H1 (cell line): ENCODE data around the gene INPP5A. TPM values are rescaled to one million over a fixed set of nuclear protein-coding genes. Genes with fewer than 3 reads are reported as not detected.

Experiments
- BCL11A ChIP-seq, 2 experiments: IDR thresholded peaks; one replicate each; pipeline ENCODE4 v1.6.1; 2011; ENCODE audit warnings: low read depth in 2 of 2, low read length in 2 of 2, mild to moderate bottlenecking in 2 of 2
- KDM1A ChIP-seq: fragments of 200-600, 300-600 bp; sonication (generic); IDR thresholded peaks from 2 replicates; pipeline ENCODE4 v1.7.1; 2016; ENCODE audit warnings: mild to moderate bottlenecking, low read length, borderline replicate concordance
- KDM4A ChIP-seq: IDR thresholded peaks from one replicate; pipeline ENCODE4 v1.7.1; 2012; ENCODE audit warnings: low read depth, mild to moderate bottlenecking, moderate library complexity, low read length, inconsistent platforms; ENCODE audit not compliant: severe bottlenecking
- SIN3A ChIP-seq, 2 experiments: IDR thresholded peaks in 1 of 2; conservative IDR thresholded peaks in 1 of 2; 2 replicates each; pipeline ENCODE4 v1.6.1; 2011 to 2012; ENCODE audit warnings: low read length in 2 of 2, improper control_type of control experiment in 1 of 2, low read depth in 1 of 2, mild to moderate bottlenecking in 1 of 2
- TBP ChIP-seq: IDR thresholded peaks from 2 replicates; pipeline ENCODE4 v1.6.1; 2011; ENCODE audit warnings: low read depth, low read length, improper control_type of control experiment
- TEAD4 ChIP-seq: IDR thresholded peaks from 2 replicates; pipeline ENCODE4 v1.6.1; 2012; ENCODE audit warnings: low read depth, low read length, inconsistent platforms, mixed read lengths
- polyA plus RNA-seq, 7 experiments: library from polyadenylated mRNA; depleted of rRNA in 3 of 7; stranded (reverse) in 5 of 7; unstranded in 2 of 7; fragments of >200 nt in 5 of 7; fragments of 200-250 nt in 2 of 7; gene quantifications; 1 replicate in 5 of 7; 2 replicates in 1 of 7; 4 replicates in 1 of 7; pipeline versions ENCODE4 v1.2.1 to v1.2.3, GENCODE V29; 2011 to 2013; ENCODE audit warnings: missing spikeins in 2 of 7, mixed read lengths in 2 of 7
- total RNA-seq: library from RNA; stranded (reverse); fragmentation: NEBNext Ultra II Directional; extraction: Animal tissue kit (Norgen Biotek cat#: 25700); gene quantifications from 2 replicates; pipeline ENCODE4 v1.2.1, GENCODE V29; 2021
- TF ChIP-seq, protein P1 (sequence below): fragments of 300-600 bp; sonication (generic); IDR thresholded peaks from 2 replicates; pipeline ENCODE4 v1.7.1; 2012; ENCODE audit warnings: low read length, moderate library complexity, mild to moderate bottlenecking, inconsistent platforms; ENCODE audit not compliant: insufficient replicate concordance
- TF ChIP-seq, protein P2 (sequence below): IDR thresholded peaks from 2 replicates; pipeline ENCODE4 v1.6.1; 2012; ENCODE audit warnings: inconsistent platforms

Gene INPP5A
- total and polyA plus RNA-seq, 2 of the 8 experiments (the other 6 are each of a cell fraction or from before 2014, with no cell fraction given) = 19.7 to 27.5 TPM

DNA sequence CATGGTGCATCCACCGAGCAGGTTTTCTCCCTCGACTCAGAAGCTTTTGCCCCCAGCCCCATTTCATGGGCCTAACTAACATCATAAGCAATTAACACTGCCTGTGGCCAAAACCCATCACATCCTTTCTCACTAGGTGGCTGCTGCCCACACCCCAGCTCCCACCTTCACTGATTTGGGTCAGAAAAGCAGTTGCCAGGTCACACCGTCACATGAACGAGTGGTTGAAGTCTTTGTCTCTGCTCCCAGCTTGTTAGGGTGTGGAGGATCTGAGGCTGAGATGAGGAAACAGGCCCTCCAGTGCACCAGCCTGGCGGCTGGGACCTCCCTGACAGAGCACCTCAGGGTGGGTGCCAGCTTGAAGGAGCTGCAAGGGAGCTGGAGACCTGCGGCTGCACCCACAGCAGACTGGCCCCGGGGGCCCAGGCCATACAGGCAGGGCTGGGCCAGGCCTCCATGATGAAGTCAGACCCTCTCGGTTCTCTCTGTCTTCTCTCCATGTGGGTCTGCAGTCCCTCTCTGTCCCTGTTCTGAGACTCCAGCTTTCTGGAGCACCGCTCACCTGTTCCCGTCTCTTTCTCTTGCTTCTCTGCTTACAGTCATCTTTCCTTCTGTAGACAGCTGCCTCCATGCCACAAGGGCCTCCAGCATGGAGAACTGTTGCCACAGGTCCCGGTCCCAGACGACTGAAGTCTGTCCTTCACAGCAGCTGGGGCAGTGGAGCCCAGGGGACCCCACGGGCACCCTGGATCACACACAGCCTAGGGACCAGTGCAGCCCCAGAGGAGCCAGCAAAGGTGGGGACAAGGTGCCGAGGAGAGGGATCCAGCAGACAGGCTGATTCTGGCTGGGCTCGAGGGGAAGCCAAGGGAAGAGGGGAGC lies 13.8 kb upstream of the INPP5A start (continued):
- TF ChIP-seq, protein P1, sequence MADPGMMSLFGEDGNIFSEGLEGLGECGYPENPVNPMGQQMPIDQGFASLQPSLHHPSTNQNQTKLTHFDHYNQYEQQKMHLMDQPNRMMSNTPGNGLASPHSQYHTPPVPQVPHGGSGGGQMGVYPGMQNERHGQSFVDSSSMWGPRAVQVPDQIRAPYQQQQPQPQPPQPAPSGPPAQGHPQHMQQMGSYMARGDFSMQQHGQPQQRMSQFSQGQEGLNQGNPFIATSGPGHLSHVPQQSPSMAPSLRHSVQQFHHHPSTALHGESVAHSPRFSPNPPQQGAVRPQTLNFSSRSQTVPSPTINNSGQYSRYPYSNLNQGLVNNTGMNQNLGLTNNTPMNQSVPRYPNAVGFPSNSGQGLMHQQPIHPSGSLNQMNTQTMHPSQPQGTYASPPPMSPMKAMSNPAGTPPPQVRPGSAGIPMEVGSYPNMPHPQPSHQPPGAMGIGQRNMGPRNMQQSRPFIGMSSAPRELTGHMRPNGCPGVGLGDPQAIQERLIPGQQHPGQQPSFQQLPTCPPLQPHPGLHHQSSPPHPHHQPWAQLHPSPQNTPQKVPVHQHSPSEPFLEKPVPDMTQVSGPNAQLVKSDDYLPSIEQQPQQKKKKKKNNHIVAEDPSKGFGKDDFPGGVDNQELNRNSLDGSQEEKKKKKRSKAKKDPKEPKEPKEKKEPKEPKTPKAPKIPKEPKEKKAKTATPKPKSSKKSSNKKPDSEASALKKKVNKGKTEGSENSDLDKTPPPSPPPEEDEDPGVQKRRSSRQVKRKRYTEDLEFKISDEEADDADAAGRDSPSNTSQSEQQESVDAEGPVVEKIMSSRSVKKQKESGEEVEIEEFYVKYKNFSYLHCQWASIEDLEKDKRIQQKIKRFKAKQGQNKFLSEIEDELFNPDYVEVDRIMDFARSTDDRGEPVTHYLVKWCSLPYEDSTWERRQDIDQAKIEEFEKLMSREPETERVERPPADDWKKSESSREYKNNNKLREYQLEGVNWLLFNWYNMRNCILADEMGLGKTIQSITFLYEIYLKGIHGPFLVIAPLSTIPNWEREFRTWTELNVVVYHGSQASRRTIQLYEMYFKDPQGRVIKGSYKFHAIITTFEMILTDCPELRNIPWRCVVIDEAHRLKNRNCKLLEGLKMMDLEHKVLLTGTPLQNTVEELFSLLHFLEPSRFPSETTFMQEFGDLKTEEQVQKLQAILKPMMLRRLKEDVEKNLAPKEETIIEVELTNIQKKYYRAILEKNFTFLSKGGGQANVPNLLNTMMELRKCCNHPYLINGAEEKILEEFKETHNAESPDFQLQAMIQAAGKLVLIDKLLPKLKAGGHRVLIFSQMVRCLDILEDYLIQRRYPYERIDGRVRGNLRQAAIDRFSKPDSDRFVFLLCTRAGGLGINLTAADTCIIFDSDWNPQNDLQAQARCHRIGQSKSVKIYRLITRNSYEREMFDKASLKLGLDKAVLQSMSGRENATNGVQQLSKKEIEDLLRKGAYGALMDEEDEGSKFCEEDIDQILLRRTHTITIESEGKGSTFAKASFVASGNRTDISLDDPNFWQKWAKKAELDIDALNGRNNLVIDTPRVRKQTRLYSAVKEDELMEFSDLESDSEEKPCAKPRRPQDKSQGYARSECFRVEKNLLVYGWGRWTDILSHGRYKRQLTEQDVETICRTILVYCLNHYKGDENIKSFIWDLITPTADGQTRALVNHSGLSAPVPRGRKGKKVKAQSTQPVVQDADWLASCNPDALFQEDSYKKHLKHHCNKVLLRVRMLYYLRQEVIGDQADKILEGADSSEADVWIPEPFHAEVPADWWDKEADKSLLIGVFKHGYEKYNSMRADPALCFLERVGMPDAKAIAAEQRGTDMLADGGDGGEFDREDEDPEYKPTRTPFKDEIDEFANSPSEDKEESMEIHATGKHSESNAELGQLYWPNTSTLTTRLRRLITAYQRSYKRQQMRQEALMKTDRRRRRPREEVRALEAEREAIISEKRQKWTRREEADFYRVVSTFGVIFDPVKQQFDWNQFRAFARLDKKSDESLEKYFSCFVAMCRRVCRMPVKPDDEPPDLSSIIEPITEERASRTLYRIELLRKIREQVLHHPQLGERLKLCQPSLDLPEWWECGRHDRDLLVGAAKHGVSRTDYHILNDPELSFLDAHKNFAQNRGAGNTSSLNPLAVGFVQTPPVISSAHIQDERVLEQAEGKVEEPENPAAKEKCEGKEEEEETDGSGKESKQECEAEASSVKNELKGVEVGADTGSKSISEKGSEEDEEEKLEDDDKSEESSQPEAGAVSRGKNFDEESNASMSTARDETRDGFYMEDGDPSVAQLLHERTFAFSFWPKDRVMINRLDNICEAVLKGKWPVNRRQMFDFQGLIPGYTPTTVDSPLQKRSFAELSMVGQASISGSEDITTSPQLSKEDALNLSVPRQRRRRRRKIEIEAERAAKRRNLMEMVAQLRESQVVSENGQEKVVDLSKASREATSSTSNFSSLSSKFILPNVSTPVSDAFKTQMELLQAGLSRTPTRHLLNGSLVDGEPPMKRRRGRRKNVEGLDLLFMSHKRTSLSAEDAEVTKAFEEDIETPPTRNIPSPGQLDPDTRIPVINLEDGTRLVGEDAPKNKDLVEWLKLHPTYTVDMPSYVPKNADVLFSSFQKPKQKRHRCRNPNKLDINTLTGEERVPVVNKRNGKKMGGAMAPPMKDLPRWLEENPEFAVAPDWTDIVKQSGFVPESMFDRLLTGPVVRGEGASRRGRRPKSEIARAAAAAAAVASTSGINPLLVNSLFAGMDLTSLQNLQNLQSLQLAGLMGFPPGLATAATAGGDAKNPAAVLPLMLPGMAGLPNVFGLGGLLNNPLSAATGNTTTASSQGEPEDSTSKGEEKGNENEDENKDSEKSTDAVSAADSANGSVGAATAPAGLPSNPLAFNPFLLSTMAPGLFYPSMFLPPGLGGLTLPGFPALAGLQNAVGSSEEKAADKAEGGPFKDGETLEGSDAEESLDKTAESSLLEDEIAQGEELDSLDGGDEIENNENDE = no peak
- TF ChIP-seq BCL11A (IDR thresholded peaks at IDR 0.05; ENCODE audit: low read depth in 2 of 2, low read length in 2 of 2) = no peak
- no peak for TF ChIP-seq KDM4A
- no peak for TF ChIP-seq TBP
- TF ChIP-seq KDM1A = no peak
- TF ChIP-seq, protein P2, sequence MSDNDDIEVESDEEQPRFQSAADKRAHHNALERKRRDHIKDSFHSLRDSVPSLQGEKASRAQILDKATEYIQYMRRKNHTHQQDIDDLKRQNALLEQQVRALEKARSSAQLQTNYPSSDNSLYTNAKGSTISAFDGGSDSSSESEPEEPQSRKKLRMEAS = no peak
- no peak for TF ChIP-seq SIN3A (conservative IDR thresholded peaks at IDR 0.05 in 1 of 2, IDR thresholded peaks at IDR 0.05 in 1 of 2; ENCODE audit: low read depth in 1 of 2, low read length in 2 of 2)
- no peak for TF ChIP-seq TEAD4
- TF ChIP-seq, all 59 proteins: peak for 0
